Esophagus muscularis mucosa (tissue), 4 donors: ENCODE measurements around the gene SPPL2B. TPM values are rescaled to one million over a fixed set of nuclear protein-coding genes. Genes with fewer than 3 reads are reported as not detected.

Experiments
- DNase-seq: peaks from one replicate; pipeline ENCODE4 v3.0.0-alpha.2; 2017; ENCODE audit errors: extremely low spot score
- H3K27ac ChIP-seq, 4 donors: fragments of 200-600 bp; sonication (generic); replicated peaks in 1 of 4; 1 replicate in 3 of 4; 2 replicates in 1 of 4; pipeline ENCODE4 v1.5.1; 2016 to 2019; ENCODE audit warnings: mild to moderate bottlenecking in 1 of 4
- H3K27me3 ChIP-seq, 4 donors: fragments of 200-600 bp; sonication (generic); one replicate each; pipeline versions ENCODE4 v1.5.1 to v1.6.0; 2016 to 2019
- H3K36me3 ChIP-seq, 4 donors: fragments of 200-600 bp; sonication (generic); one replicate each; pipeline ENCODE4 v1.5.1; 2016 to 2019
- H3K4me1 ChIP-seq, 4 donors: fragments of 200-600 bp; sonication (generic); one replicate each; pipeline ENCODE4 v1.5.1; 2016 to 2019
- H3K4me3 ChIP-seq, 4 donors: fragments of 200-600 bp; sonication (generic); 1 replicate in 2 of 4; 2 replicates in 2 of 4; pipeline ENCODE4 v1.5.1; 2016 to 2019; ENCODE audit warnings: mild to moderate bottlenecking in 4 of 4, moderate library complexity in 1 of 4
- H3K9me3 ChIP-seq, 4 donors: fragments of 200-600 bp; sonication (generic); 1 replicate in 3 of 4; 2 replicates in 1 of 4; pipeline ENCODE4 v1.5.1; 2016 to 2019
- EP300 ChIP-seq: sonication (generic); formaldehyde crosslinking; IDR thresholded peaks from one replicate; pipeline ENCODE4 v1.6.1; 2017; ENCODE audit warnings: antibody characterized with exemption
- POLR2A ChIP-seq: fragments of 450-650 bp; IDR thresholded peaks from one replicate; pipeline ENCODE4 v1.6.1; 2017; ENCODE audit warnings: antibody characterized with exemption, moderate library complexity, mild to moderate bottlenecking, low read depth
- POLR2AphosphoS5 ChIP-seq, 2 donors: sonication (generic); formaldehyde crosslinking; IDR thresholded peaks; one replicate each; pipeline ENCODE4 v1.6.1; 2017; ENCODE audit warnings: antibody characterized with exemption in 2 of 2
- WGBS: methylation state at CpG from one replicate; pipeline ENCODE4 v1.1.5; 2018; 5-methylcytosine and 5-hydroxymethylcytosine counted together
- intact Hi-C: fragments of 100-400 bp; cut with DNase I; formaldehyde crosslinking; loops from one replicate; pipeline ENCODE4 v1.15.1; 2023
- total RNA-seq, 4 donors: library from RNA; depleted of rRNA; stranded (reverse); fragments of >200 nt; gene quantifications; one replicate each; pipeline versions ENCODE4 v1.1.0 to v1.2.1, GENCODE V29; 2016
- TF ChIP-seq, protein P1 (sequence below), 3 experiments: fragments of 200-600 bp in 2 of 3; fragments of 450-650 bp in 1 of 3; sonication (generic) in 2 of 3; IDR thresholded peaks; one replicate each; pipeline ENCODE4 v1.5.1; 2017 to 2019; ENCODE audit warnings: antibody characterized with exemption in 3 of 3, mild to moderate bottlenecking in 2 of 3, moderate library complexity in 1 of 3

SPPL2B gene
- total RNA-seq, 4 donors from 2014 or later, result 25.0 to 42.4 (median 29.9) TPM

DNA sequence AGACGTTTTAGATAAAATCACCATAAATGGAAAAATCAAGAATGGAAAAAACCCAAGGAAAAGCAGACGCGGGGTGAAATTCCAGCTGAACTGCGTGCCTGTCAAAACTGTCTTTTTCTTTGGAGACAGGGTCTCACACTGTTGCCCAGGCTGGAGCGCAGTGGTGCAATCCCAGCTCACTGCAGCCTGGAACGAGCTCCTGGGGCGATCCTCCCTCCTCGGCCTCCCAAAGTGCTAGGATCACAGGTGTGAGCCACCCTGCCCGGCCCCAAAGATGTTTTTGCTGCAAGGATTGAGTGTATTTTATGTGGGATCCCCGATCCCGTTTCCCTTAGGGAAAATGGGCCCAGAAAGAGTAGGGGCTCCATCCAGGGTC lies 45.6 kb upstream of the SPPL2B start:
- no peak overlapping the region for H3K27ac ChIP-seq
- H3K4me1 ChIP-seq, result peaks cover 9 to 26% (median 16%) of the 10 kb centered on the region in 4 donors
- peak overlapping the region in 3 of 4 donors; percentile 47 to 50 (median 47) for H3K4me3 ChIP-seq
- intact Hi-C loops, result no loop called here
- no peak for DNase-seq
- WGBS, result 67% methylated on average over 9 of the region's 11 CpGs
- no peaks in the 10 kb centered on the region for H3K36me3 ChIP-seq
- TF ChIP-seq POLR2AphosphoS5 (IDR thresholded peaks at IDR 0.05), result no peak
- TF ChIP-seq EP300, result no peak
- TF ChIP-seq, protein P1, sequence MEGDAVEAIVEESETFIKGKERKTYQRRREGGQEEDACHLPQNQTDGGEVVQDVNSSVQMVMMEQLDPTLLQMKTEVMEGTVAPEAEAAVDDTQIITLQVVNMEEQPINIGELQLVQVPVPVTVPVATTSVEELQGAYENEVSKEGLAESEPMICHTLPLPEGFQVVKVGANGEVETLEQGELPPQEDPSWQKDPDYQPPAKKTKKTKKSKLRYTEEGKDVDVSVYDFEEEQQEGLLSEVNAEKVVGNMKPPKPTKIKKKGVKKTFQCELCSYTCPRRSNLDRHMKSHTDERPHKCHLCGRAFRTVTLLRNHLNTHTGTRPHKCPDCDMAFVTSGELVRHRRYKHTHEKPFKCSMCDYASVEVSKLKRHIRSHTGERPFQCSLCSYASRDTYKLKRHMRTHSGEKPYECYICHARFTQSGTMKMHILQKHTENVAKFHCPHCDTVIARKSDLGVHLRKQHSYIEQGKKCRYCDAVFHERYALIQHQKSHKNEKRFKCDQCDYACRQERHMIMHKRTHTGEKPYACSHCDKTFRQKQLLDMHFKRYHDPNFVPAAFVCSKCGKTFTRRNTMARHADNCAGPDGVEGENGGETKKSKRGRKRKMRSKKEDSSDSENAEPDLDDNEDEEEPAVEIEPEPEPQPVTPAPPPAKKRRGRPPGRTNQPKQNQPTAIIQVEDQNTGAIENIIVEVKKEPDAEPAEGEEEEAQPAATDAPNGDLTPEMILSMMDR (IDR thresholded peaks at IDR 0.05), result no peak
- no peaks in the 10 kb centered on the region for H3K9me3 ChIP-seq
- no peaks in the 10 kb centered on the region for H3K27me3 ChIP-seq

DNA sequence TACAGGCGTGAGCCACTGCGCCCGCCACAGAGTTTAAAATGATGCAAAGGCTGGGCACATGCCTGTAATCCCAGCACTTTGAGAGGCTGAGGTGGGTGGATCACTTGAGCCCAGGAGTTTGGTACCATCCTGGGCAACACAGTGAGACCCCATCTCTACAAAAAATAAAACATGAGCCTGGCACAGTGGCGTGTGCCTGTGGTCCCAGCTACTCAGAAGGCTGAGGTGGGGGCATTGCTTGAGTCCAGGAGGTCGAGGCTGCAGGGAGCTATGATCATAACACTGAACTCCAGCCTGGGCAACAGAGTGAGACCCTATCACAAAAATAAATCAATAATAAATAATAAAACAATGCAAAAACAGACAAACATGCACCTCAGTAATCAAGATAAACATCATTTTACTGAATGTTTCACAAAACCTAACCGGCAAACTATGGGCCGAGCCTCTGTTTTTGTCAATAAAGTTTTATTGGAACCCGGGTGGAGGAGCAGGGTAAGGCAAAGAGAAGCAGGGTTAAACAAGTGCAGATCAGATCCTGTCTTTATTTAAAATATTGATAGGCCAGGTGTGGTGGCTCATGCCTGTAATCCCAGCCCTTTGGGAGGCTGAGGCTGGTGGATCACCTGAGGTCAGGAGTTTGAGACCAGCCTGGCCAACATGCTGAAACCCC lies 44.5 kb upstream of the SPPL2B start:
- peaks cover 9 to 26% (median 17%) of the 10 kb centered on the region in 4 donors for H3K4me1 ChIP-seq
- peaks cover 0 to 9% (median 6%) of the 10 kb centered on the region in 4 donors for H3K27me3 ChIP-seq
- H3K4me3 ChIP-seq, result no peak overlapping the region
- no peaks in the 10 kb centered on the region for H3K36me3 ChIP-seq
- no peak overlapping the region for H3K27ac ChIP-seq
- intact Hi-C loops, result no loop called here
- no peaks in the 10 kb centered on the region for H3K9me3 ChIP-seq
- WGBS, result 89% methylated on average over 8 of the region's 8 CpGs
- no peak for DNase-seq
- no peak for TF ChIP-seq POLR2AphosphoS5 (IDR thresholded peaks at IDR 0.05)

- intact Hi-C loops, result no loop called here
- DNase-seq, result no peak
- H3K9me3 ChIP-seq, result no peaks in the 10 kb centered on the region
- H3K27me3 ChIP-seq, result peaks cover 3 to 35% (median 30%) of the 10 kb centered on the region in 4 donors
- H3K36me3 ChIP-seq, result no peaks in the 10 kb centered on the region
- TF ChIP-seq POLR2A, result no peak
- TF ChIP-seq EP300, result no peak
- TF ChIP-seq, protein P1 (IDR thresholded peaks at IDR 0.05), result no peak
- TF ChIP-seq POLR2AphosphoS5 (IDR thresholded peaks at IDR 0.05), result no peak
- peaks cover 28 to 41% (median 40%) of the 10 kb centered on the region in 4 donors for H3K4me1 ChIP-seq
- 90% methylated on average over 19 of the region's 20 CpGs for WGBS
- H3K4me3 ChIP-seq, result no peak overlapping the region
- H3K27ac ChIP-seq, result no peak overlapping the region
These were observed 41.9 kb upstream of the SPPL2B start for GRCh38 chr19:2286402-2287140.

DNA sequence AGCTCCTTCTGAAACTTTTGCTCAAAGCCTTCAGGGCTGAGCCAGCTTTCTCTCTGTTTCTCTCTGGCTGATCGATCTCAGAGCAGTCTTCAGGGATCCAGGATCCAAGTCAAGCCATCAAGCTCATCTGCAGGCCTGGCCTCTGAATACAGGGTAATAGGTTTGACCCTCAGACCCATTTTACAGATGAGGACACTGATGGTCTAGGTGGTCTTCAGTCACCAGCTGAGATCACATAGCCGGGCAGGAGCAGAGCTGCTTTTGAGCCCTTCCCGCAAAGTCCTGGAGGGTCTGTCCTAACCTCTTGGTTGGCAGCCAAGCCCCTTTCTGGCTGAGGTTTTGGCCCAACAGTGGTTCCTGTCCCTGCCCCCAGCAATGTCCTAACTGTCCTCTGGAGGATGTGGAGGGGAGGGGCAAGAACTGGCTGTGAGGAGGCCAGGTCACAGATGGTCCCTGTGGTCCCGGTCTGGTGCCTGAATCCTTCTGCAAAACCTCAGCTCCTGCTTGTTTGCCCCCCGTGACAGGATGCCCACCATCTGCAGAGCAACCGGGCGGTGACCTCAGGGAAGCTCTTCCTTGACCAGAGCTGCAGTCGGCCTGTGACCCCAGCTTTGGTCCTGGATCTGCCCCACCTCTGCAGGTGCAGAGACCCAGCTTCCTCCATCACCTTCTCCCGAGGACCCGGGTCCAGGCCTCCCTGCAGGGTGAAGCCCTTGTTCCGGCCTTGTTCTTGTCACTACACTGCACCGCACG lies 40.7 kb upstream of the SPPL2B start:
- no peak overlapping the region for H3K4me3 ChIP-seq
- WGBS, result 94% methylated on average over 6 of the region's 13 CpGs
- intact Hi-C loops, result no loop called here
- H3K4me1 ChIP-seq, result peaks cover 19 to 33% (median 31%) of the 10 kb centered on the region in 4 donors
- DNase-seq, result no peak
- peaks cover 3 to 47% (median 36%) of the 10 kb centered on the region in 4 donors for H3K27me3 ChIP-seq
- H3K9me3 ChIP-seq, result no peaks in the 10 kb centered on the region
- H3K27ac ChIP-seq, result no peak overlapping the region
- TF ChIP-seq, protein P1 (IDR thresholded peaks at IDR 0.05), result no peak
- TF ChIP-seq POLR2AphosphoS5 (IDR thresholded peaks at IDR 0.05) (no peak), POLR2A (no peak), EP300 (no peak)
- no peaks in the 10 kb centered on the region for H3K36me3 ChIP-seq

GRCh38 chr19:2288338-2288817 lies 40.1 kb upstream of the SPPL2B start:
- 88% methylated on average over 17 of the region's 17 CpGs for WGBS
- peaks cover 3 to 52% (median 36%) of the 10 kb centered on the region in 4 donors for H3K27me3 ChIP-seq
- intact Hi-C loops, result no loop called here
- no peak overlapping the region for H3K27ac ChIP-seq
- no peak overlapping the region for H3K4me3 ChIP-seq
- H3K9me3 ChIP-seq, result no peaks in the 10 kb centered on the region
- no peak for DNase-seq
- peaks cover 19 to 30% (median 27%) of the 10 kb centered on the region in 4 donors for H3K4me1 ChIP-seq
- no peak for TF ChIP-seq POLR2AphosphoS5 (IDR thresholded peaks at IDR 0.05)
- TF ChIP-seq EP300, result no peak
- no peak for TF ChIP-seq POLR2A
- TF ChIP-seq, protein P1 (IDR thresholded peaks at IDR 0.05), result no peak
- H3K36me3 ChIP-seq, result no peaks in the 10 kb centered on the region
